Right atrium auricular region (tissue), 2 donors: ENCODE results near the gene TRUB2. TPM values are rescaled to one million over a fixed set of nuclear protein-coding genes. Genes with fewer than 3 reads are reported as not detected.

Experiments used
- DNase-seq: peaks from one replicate; pipeline ENCODE4 v3.0.0-alpha.2; 2019; ENCODE audit warnings: low spot score
- H3K27ac ChIP-seq, 2 donors: fragments of 200-600 bp; sonication (generic); 1 replicate in 1 of 2; 2 replicates in 1 of 2; pipeline ENCODE4 v1.5.1; 2016 to 2019
- H3K27me3 ChIP-seq, 2 donors: fragments of 200-600 bp; sonication (generic); one replicate each; pipeline versions ENCODE4 v1.5.1 to v1.6.0; 2017 to 2019
- H3K36me3 ChIP-seq: fragments of 200-600 bp; sonication (generic); one replicate; pipeline ENCODE4 v1.5.1; 2016
- H3K4me1 ChIP-seq, 2 donors: fragments of 200-600 bp; sonication (generic); one replicate each; pipeline versions ENCODE4 v1.5.1 to v1.6.0; 2017 to 2019
- H3K4me3 ChIP-seq, 2 donors: fragments of 200-600 bp; sonication (generic); 1 replicate in 1 of 2; 2 replicates in 1 of 2; pipeline ENCODE4 v1.5.1; 2017 to 2019; ENCODE audit warnings: mild to moderate bottlenecking in 1 of 2, moderate library complexity in 1 of 2
- H3K9me3 ChIP-seq, 2 donors: fragments of 200-600 bp; sonication (generic); one replicate each; pipeline ENCODE4 v1.5.1; 2019
- CTCF ChIP-seq, 2 donors: fragments of 200-600 bp; sonication (generic); IDR thresholded peaks; one replicate each; pipeline ENCODE4 v1.5.1; 2019; ENCODE audit warnings: antibody characterized with exemption in 2 of 2
- total RNA-seq, 2 donors: library from RNA; depleted of rRNA; stranded (reverse); fragments of >200 nt; gene quantifications; one replicate each; pipeline ENCODE4 v1.1.0, GENCODE V29; 2016

The TRUB2 gene
- total RNA-seq, 2 donors from 2014 or later: 9.3 to 10.2 TPM

DNA sequence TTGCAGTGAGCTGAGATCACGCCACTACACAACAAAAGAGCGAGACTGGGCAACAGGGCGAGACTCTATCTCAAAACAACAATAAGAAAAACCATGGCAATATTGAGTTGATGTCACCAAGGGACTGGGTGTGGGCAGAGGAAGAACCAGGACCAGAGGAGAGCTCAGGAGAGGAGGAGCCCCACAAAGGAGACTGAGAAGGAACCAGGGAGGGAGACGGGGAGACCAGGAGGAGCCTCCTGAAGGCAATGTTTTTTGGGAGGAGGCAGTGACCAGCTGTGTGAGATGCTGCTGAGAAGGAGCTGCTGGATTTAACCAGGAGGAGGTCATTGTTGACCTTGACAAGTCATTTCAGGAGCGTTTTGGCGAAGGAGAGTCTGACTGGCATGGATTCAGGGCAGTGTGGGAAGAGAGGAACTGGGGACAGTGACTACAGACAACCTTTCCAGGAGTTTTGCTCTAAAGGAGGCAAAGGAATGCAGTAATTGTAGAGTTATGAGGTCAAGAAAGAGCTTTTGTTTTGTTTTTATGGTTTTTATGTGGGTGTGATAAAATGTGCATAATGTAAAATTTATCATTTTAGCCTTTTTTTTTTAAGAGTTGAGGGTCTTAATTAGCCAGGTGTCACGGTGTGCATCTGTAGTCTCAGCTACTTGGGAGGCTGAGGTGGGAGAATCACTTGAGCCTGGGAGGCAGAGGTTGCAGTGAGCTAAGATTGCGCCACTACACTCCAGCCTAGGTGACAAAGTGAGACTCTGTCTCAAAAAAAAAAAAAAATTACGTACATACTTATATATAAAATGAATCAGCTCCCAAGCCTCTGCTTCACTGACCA is 17.9 kb downstream of the TRUB2 start:
- Histone ChIP-seq H3K4me3 (no peak overlapping the region), H3K9me3 (no peaks in the 10 kb centered on the region), H3K27ac (no peak overlapping the region), H3K36me3 (peaks cover 2% of the 10 kb centered on the region), H3K4me1 (no peaks in the 10 kb centered on the region), H3K27me3 (no peaks in the 10 kb centered on the region)
- no peak for DNase-seq
- TF ChIP-seq CTCF (IDR thresholded peaks at IDR 0.05): no peak

GRCh38 chr9:128298535-128299482 is 23.4 kb downstream of the TRUB2 start:
- H3K4me1 ChIP-seq: peaks cover 0 to 3% of the 10 kb centered on the region in 2 donors
- H3K27me3 ChIP-seq: no peaks in the 10 kb centered on the region
- TF ChIP-seq CTCF (IDR thresholded peaks at IDR 0.05): no peak
- H3K36me3 ChIP-seq: no peaks in the 10 kb centered on the region
- no peak for DNase-seq
- H3K4me3 ChIP-seq: no peak overlapping the region
- no peaks in the 10 kb centered on the region for H3K9me3 ChIP-seq
- H3K27ac ChIP-seq: no peak overlapping the region

DNA sequence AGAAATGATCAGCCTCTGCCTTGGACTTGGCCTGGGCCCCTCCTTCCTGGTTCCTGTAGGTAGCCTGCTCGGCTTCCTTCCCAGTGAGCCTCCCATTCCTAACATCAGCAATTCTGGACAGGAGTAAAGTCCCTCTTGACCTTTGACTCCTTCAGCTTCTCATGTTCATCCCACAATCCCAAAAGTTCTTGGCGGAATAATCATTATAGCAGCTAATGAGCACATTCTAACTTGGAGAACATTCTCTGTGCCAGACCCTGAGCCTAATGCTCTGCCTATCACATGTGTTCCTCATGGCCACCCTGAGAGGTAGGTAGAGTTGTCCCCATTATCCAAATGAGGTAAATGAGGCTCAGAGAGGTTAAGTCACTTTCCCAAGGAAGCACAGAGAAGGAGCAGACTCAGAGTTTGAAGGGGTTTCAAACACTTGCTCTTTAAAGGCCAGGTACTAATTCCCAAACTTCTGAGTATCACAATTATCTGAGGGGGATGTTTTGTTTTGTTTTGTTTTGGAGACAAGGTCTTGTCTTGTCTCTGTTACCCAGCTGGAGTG is 24.9 kb downstream of the TRUB2 start:
- no peak overlapping the region for H3K4me3 ChIP-seq
- peaks cover 0 to 3% of the 10 kb centered on the region in 2 donors for H3K4me1 ChIP-seq
- no peaks in the 10 kb centered on the region for H3K36me3 ChIP-seq
- no peak overlapping the region for H3K27ac ChIP-seq
- DNase-seq: no peak
- TF ChIP-seq CTCF (IDR thresholded peaks at IDR 0.05): no peak
- H3K9me3 ChIP-seq: no peaks in the 10 kb centered on the region
- H3K27me3 ChIP-seq: no peaks in the 10 kb centered on the region

GRCh38 chr9:128296340-128297220 is 25.7 kb downstream of the TRUB2 start:
- no peak overlapping the region for H3K27ac ChIP-seq
- peaks cover 0 to 3% of the 10 kb centered on the region in 2 donors for H3K4me1 ChIP-seq
- H3K27me3 ChIP-seq: no peaks in the 10 kb centered on the region

More at GRCh38 chr9:128296340-128297220, 25.7 kb downstream of the TRUB2 start:
- no peak overlapping the region for H3K4me3 ChIP-seq
- no peaks in the 10 kb centered on the region for H3K36me3 ChIP-seq
- no peak for DNase-seq
- TF ChIP-seq CTCF (IDR thresholded peaks at IDR 0.05): no peak
- H3K9me3 ChIP-seq: no peaks in the 10 kb centered on the region
